AG08396 (cell line): ENCODE results near the gene ABCF2.

Experiments
- DNase-seq: peaks from one replicate; pipeline ENCODE4 v3.0.0; 2012; ENCODE audit warnings: low spot score, mixed read lengths

The ABCF2 gene

GRCh38 chr7:151242159-151243044 lies 15.4 kb upstream of the ABCF2 start:
- no peak for DNase-seq

- no peak for DNase-seq
These were observed 14.7 kb upstream of the ABCF2 start for GRCh38 chr7:151241755-151242096.

- DNase-seq, result no peak
These were observed 14.1 kb upstream of the ABCF2 start for GRCh38 chr7:151240942-151241754.

GRCh38 chr7:151240536-151240935 lies 13.5 kb upstream of the ABCF2 start:
- no peak for DNase-seq

GRCh38 chr7:151239837-151240459 lies 12.9 kb upstream of the ABCF2 start:
- no peak for DNase-seq

- DNase-seq, result no peak
These were observed 12.2 kb upstream of the ABCF2 start for GRCh38 chr7:151238924-151239836.

GRCh38 chr7:151238190-151238810 lies 11.3 kb upstream of the ABCF2 start:
- no peak for DNase-seq

GRCh38 chr7:151237244-151238189 lies 10.5 kb upstream of the ABCF2 start:
- DNase-seq, result no peak

GRCh38 chr7:151236406-151236805 lies 9.4 kb upstream of the ABCF2 start:
- no peak for DNase-seq

GRCh38 chr7:151235091-151235787 lies 8.2 kb upstream of the ABCF2 start:
- DNase-seq, result no peak

- no peak for DNase-seq
These were observed 6.8 kb upstream of the ABCF2 start for GRCh38 chr7:151233804-151234203.

GRCh38 chr7:151232917-151233701 lies 6.1 kb upstream of the ABCF2 start:
- DNase-seq, result peak; percentile 91

- DNase-seq, result peak; percentile 97
These were observed 5.3 kb upstream of the ABCF2 start, which contains the start of gene CHPF2 for GRCh38 chr7:151232091-151232916. Gene CHPF2 (plus strand): TSS chr7:151232483. CDS start chr7:151234012, 1,529 bp downstream.

- no peak for DNase-seq
These were observed 4.1 kb upstream of the ABCF2 start for GRCh38 chr7:151231080-151231479.

- DNase-seq, result no peak
These were observed 2.2 kb upstream of the ABCF2 start for GRCh38 chr7:151229249-151229648.

- no peak for DNase-seq
These were observed 1.2 kb upstream of the ABCF2 start for GRCh38 chr7:151228024-151228866.

- DNase-seq, result no peak
These were observed 488 bp downstream of the ABCF2 start for GRCh38 chr7:151226560-151226874.
